Cerebellar cortex (tissue), 1 donor: ENCODE data around the gene ITGA7.

Experiments used
- DNase-seq: peaks from one replicate; pipeline ENCODE4 v3.0.0-alpha.2; 2015; ENCODE audit warnings: low spot score

The ITGA7 gene

DNA sequence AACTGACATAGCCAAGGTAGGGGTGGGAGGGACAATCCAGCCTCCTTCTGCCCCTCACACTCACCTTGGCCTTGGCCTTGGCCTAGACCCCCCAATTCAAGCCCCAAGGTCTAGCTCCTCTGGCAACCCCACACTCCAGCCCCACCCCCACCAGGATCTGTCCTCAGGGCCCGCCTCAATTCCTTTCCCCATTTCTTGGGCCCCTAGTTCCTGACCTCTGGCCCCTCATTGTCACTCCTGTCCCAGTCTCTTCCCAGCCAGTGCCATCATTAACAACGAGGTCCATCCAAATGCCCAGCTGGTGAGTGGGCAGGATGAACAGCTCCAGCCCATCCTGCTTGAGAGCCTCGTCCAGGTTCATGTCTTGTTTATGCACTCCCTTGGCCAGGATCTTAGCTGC lies 28.4 kb upstream of the ITGA7 start:
- DNase-seq, result no peak

DNA sequence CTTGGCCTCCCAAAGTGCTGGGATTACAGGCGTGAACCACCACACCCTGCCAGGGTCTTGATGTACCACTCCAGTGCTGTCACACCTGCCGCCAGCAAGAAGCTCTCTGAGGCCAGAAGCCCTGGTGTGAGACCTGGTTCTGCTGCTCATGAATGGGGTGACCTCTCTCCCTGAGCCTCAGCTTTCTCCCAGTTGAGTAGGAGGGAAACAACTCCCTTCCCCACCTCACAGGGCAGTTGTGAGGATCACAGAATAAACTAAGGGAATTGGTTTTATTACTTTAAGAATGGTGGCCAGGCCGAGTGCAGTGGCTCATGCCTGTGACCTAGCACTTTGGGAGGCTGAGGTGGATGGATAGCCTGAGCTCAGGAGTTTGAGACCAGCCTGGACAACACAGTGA lies 26.9 kb upstream of the ITGA7 start:
- no peak for DNase-seq

DNA sequence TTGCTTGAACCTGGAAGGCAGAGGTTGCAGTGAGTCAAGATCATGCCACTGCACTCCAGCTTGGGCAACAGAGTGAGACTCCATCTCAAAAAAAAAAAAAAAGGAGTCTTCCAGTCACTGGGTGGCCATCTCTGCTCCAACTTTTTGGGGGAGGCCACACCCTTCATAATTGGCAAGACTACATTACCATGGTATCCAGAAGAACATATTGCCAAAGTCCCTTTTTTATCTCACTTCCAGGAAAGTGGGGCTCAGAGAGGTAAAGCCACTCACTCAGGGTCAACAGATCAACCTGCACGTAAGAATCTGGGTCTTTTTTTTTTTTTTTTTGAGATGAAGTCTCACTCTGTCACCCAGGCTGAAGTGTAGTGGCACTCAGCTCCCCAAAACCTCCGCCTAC lies 26.2 kb upstream of the ITGA7 start:
- no peak for DNase-seq

DNA sequence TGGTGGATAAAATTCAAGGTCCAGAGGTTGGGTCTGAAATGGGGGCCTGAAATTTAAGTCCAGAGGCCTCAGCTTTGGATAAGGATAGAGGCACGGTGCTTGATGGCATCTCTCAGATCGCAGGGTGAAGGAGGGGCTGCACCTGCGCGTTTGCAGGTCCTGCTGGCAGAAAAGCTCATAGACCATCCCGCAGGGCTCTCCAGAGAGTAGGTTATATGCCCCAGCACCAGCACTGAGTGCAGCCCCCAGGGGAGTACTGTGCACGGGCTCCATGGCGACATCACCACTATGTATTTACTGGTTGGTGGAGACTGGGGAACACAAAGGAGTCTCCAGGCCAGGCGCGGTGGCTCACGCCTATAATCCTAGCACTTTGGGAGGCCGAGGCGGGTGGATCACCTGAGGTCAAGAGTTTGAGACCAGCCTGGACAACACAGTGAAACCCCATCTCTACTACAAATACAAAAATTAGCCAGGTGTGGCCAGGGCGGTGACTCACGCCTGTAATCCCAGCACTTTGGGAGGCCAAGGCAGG lies 25.4 kb upstream of the ITGA7 start:
- DNase-seq, result no peak

DNA sequence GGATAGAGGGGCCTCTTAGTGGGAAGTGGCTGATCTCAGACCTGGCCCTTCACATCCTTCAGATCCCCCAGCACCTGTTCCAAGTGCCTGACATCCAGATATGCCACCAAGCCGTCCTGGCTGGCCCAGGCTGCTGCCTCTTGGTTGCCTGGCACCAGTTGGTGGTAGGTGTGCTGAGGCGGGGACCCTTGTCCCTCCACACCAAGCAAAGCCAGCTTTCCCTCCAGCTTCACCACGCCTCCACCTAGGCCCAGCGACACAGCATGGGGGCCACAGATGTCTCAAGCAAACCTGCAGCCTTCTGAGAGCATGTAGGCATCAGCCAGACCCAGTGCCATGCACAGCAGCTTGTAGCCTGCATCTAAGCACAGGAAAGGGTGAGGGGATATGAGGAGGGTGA lies 24.6 kb upstream of the ITGA7 start:
- no peak for DNase-seq

DNA sequence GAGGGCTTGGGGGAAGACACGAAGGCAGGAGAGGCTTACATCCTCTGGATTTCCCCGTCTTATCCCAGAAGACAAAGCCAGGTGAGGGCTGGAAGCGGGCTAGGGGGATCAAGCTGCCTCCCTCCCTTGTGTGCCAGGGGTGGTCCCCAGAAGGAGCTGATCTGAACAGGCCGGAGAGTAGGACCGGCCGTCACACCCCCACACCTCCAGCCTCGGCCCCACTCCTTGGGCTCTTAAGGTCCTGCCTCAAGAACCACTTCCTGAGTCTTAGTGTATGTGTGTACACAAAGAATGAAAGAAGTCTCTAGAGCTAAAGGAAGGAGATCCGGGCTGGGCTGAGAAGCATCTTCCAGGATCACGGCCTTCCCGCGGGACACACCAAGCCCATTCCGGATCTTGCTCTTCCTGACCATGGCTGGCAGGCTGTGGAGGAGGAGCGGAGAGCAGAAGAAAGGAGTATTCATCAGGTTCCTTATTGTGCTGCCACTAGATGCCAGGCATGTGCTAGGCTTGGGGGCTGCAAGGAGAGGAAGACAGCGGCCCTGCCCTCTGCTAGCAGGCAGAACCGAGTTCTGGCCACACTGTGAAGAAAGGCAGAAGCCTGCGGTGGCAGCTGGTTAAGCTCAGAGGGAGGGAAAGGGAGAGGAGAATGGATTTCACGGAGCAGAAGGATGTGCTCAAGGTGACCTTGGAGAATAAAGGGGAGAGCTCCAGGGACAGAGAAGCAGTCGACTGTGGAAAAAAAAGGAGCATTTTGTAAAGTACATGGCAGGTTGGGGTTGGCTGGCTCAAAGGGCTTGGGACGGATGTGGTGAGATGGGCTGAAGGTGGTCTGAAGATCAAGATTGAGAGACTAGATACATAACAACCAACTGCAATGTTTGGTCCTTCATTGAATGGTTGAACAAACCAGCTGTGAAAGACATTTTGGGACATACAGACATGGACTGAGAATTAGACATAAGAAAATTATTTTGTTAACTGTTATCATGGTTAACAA lies 22.4 kb upstream of the ITGA7 start:
- peak; percentile 75 for DNase-seq

DNA sequence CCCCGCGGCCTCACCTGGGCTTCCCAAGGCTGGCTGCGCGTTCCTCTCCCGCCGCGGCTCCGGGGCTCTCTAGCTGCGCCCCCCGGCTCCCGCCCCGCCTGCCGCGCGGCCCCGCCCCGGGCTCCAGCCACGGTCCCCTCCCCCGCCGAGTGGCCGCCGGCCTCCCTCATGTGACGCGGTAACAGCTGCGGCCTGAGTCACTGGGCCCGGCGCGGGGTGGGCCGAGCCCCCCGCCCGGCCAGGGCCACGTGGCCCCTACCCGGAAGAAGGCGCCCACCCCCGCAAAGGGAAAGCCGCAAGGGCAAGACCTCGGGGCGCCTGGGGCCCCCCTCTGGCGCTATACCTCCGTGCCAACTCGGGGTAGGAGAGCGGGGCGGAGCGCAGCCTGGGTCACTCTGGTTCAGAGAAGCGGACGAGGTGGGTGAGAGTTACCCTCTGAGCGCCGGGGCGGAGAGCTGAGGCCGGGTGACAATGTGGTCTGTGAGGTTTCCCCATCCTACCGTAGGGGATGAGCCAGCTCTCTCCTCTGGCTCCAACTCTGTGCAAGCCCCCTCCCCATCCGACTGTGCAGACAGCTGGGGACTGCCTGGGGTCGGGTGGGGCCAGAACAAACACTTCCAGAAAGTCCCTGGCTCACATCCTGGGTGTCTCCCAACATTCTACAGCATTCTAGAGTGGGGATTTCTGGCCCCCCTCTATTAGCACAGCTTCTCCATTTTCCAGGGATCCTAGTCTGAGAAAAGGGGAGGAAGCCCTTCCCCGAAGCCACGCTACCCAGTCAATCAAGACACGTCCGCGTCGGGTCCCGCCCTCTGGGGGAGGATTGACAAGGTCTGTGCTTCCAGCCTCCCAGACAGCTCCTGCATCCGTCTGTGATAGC lies 21.5 kb upstream of the ITGA7 start, which contains the start of gene CD63:
TSS of gene CD63 (minus strand) at position 71 of the 880 bp plus-strand sequence. CDS start 668 bp downstream, outside the sequence.
- peak; percentile 93 for DNase-seq

DNA sequence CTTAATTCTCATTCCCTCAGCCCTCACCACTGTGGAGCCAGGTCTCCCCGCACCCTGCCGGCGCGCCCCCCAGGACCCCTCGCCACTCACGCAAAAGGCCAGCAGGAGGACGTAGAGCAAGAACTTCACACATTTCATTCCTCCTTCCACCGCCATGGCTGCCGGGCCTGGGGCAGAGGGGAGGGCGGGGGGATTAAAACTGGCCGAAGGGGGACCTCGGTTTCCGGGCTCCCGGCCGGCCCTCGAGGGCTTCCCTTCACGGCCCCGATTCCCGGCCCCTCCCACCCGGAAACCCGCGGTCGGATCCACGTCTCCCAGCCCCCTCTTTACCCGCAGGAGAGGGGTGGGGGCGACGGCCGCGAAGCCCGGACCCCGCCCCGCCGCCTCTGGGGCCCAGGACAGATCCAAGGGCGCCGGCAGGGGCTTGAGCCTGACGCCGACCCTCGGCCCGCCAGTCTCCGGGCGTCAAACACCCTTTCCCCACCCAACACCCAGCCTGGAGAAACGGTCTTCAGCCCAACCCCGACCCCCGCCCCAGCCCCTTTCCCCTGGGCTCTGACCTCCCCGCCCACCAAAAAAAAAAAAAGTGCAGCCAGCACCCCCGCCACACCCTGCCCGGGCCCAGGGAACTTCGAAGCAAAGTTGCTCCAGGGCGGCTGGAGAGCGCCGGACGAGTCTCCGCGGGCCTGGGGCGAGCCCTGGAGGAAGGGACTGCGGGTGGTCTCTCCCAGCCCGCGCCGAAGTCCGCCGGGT lies 20.7 kb upstream of the ITGA7 start:
- DNase-seq, result no peak

DNA sequence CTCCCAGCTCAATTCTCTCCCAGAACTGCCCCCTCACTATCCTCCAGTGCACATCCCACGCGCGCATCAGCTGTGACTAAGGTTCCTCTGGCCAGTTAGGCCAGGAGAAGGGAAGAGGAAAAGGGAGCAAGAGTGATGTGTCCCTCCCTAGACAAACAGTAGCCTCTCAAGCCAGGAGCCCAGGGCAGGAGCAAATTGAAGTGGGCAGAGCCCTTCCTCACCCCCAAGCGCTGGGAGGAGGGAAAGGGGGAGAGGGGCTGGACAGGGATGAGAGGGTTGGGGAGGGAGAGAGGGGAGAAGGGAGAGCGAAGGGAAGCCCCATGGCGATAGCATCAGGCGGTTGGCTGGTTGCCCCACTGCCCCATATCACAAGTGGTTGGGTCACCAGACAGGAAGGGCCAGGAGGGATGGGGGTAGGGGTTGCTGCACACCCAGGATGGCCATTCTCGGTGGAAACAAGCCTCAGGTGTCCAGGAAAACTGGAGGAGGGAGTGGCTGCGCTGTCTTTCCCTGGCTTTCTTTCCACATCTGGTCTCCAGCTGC lies 20.0 kb upstream of the ITGA7 start:
- DNase-seq, result no peak

DNA sequence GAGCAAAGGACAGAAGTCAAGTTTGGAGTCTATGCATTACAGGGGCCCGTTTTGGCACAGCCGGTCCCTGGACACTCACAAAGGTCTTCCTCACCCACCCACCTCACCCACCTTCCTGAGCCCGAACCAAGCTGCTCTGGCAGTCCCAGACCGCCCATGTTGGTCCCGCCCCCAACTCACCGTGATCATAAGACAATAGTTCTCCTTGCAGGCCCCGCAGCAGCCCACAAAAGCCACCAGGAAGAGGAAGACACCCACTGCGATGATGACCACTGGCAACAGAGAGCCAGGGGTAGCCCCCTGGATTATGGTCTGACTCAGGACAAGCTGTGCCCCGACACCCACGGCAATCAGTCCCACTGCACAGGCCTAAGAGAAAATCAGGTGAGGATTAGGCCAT lies 19.3 kb upstream of the ITGA7 start:
- DNase-seq, result no peak

DNA sequence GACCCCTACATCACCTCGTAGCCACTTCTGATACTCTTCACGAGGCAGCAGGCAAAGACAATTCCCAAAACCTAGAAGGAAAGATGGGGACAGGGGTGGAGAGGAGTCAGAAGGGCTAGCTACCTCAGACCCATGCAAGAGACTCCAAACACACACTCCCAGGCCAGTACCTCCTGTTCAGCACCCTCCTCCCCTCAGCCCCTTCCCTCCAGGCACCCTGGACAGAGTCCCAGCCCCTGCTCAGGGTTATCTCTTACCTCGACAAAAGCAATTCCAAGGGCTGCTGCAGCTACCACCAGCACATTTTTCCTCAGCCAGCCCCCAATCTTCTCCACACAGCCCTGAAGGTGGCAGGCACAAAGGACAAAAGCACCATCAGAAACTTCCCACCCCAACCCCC lies 17.9 kb upstream of the ITGA7 start:
- DNase-seq, result no peak

DNA sequence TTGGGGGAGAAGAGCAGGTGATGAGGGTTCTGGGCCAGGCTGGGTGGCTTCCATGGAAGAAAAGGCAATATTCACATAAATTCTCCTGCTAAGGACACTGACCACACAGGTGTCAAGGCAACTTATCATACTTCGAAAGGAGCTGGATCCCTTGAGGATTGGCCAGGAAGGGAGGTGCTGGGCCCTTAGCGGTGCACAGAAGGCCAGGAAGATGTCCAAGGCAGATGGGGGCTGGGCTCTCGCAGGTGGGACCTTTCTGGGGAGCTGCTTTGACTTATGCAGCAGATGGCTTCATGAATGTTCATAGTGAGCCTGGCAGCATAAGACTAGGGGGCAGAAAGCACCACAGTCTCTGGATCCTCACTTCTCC lies 17.2 kb upstream of the ITGA7 start:
- no peak for DNase-seq

DNA sequence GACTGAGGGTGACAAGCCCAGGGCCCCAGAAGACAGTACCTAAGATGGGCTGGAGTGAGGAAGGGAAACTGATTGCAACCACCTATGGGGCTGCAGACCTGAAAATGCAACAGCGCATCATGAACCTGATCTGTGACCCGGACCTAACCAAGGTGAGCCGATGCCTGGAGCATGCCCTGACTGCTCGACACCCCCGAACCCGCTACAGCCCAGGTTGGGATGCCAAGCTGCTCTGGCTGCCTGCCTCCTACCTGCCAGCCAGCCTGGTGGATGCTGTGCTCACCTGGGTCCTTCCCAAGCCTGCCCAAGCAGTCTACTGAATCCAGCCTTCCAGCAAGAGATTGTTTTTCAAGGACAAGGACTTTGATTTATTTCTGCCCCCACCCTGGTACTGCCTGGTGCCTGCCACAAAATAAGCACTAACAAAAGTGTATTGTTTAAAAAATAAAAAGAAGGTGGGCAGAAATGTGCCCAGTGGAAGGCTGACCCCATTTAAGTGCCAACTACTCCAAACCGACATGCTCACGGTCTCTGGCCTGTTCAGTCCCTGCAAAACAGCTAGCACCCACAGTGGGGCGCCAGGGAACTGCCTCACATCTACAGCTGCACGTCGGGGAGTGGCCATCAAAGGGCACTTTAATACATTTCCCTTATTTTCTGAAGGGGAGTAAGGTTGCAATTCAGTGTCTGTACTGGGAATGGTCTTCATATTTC lies 16.7 kb upstream of the ITGA7 start:
- DNase-seq, result peak; percentile 70

DNA sequence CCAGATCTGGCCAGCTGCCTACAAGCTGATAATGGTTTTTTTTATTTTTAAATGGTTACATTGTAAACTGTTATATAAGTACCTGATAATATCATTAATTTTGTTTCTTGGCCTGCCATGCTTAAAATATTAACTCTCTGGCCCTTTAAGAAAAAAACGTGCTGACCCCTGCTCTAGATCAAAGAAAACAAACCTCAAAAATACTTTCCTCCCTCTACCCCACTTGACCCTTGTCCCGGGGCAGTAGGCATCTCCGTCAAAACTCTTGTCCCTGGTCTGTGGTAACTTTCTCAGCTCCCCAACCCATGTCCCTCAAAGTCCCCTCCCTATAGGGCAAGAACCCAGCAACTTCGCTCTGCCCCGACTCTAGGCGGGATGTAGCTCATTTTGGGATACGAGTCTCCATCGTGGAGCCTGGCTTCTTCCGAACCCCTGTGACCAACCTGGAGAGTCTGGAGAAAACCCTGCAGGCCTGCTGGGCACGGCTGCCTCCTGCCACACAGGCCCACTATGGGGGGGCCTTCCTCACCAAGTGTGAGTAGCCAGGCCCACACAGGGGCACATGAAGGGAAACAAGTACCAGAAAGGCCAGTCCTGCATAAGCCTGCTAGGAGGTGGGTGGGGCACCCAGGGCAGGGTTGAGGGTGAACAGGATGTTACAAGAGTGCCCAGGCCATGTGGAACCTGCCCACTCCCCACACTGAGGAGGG lies 16.0 kb upstream of the ITGA7 start:
- no peak for DNase-seq

DNA sequence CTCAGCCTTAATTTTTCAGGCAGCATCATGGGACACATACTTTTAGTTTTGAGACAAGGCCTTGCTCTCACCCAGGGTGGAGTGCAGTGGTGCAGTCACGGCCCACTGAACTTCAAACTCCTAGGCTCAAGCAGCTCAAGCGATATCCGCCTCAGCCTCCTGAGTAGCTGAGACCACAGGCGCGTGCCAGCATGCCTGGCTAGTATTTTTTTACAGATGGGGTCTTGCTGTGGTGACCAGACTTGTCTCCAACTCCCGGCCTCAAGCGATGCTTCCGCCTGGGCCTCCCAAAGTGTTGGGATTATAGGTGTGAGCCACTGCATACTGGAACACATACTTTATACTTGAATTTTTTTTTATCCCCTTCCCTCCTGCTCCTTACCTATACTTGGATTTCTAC lies 15.2 kb upstream of the ITGA7 start:
- no peak for DNase-seq

DNA sequence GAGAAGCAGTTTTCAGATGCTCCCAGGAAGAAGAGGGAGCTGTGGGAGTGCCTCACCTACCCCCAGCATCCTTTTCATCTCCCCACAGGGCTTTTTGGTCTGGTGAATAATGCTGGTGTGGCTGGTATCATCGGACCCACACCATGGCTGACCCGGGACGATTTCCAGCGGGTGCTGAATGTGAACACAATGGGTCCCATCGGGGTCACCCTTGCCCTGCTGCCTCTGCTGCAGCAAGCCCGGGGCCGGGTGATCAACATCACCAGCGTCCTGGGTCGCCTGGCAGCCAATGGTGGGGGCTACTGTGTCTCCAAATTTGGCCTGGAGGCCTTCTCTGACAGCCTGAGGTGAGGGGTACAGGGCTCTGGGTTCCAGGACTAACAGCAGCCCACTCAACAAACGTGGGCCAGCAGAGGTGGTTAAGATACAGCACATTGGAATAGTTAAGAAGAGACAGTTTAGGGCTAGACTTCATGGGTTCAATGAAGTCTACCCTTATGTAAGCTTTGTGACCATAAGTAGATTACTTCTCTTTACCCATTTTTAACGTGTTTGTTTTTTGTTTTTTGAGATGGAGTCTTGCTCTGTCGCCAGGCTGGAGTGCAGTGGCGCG lies 14.0 kb upstream of the ITGA7 start:
- no peak for DNase-seq

DNA sequence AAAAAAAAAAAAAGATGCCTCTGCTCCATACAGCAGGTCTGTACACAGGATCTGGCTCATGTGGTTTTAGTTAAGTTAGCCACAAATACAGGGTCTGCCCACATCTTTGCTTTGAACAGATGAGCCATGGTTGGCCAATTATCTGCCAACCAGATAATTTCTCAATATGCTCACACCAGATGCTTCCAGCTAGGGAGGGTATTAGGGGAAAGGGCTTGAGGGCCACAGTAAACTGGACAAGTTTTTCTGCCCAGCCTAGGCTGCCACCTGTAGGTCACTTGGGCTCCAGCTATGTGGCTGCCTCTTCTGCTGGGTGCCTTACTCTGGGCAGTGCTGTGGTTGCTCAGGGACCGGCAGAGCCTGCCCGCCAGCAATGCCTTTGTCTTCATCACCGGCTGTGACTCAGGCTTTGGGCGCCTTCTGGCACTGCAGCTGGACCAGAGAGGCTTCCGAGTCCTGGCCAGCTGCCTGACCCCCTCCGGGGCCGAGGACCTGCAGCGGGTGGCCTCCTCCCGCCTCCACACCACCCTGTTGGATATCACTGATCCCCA lies 13.3 kb upstream of the ITGA7 start:
- DNase-seq, result peak; percentile 63

DNA sequence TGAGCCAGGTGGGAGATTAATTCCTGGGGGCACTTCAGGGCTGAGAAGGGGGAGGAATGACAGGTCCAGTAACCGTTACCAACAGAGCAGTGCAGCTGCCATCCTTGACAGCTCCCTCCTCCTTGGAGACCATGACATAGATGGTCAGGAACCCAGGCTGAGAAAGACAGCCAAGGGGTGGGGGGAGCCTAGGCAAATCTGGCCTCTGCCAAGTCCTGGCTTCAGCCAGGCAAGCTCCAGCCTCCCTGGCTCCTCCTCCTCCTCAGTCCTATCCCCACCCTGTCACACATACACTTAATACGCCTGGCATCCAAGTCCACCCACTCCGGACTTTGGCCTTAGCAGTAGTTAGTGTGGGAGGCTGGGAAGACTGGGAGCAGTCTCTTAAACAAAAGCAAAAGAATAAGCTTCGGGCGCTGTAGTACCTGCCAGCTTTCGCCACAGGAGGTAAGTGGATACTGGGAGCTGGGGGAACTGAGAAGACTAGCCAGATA lies 12.4 kb upstream of the ITGA7 start, which contains the start of gene RDH5:
TSS of gene RDH5 (plus strand) at position 323 of the 494 bp plus-strand sequence. CDS start 792 bp downstream, outside the sequence.
- DNase-seq, result no peak

DNA sequence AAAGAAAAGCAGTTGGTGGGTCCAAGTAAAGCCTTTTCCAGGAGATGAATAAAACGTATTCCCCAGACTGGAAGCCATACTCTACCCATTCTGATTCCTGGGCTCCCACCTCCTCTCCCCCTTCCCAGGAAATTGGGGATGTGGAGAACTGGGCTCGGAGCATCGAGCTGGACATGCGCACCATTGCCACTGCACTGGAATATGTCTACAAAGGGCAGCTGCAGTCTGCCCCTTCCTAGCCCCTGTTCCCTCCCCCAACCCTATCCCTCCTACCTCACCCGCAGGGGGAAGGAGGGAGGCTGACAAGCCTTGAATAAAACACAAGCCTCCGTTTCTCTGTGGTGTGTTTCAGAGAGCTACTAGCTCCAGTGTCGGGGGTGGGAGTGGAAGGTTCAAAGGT lies 11.7 kb upstream of the ITGA7 start:
- DNase-seq, result no peak
